Transverse colon (tissue), 3 donors: ENCODE data around the gene CHIC2.
"Not testable (repeated sequence)": the region's sequence is repeated elsewhere in the genome, so short reads cannot be mapped to it uniquely, and the experiment has no call there.

Experiments used
- CTCF ChIP-seq, 5 experiments: fragments of 200-600 bp in 3 of 5; fragments of 450-650 bp in 2 of 5; sonication (generic) in 3 of 5; IDR thresholded peaks; 1 replicate in 2 of 5; 2 replicates in 3 of 5; pipeline ENCODE4 v1.5.1; 2016 to 2017; ENCODE audit warnings: antibody characterized with exemption in 5 of 5, inconsistent platforms in 3 of 5, mild to moderate bottlenecking in 2 of 5, moderate library complexity in 1 of 5
- EP300 ChIP-seq: sonication (generic); formaldehyde crosslinking; IDR thresholded peaks from one replicate; pipeline ENCODE4 v1.6.1; 2017; ENCODE audit warnings: antibody characterized with exemption, low read depth
- POLR2A ChIP-seq: fragments of 450-650 bp; IDR thresholded peaks from one replicate; pipeline ENCODE4 v1.6.1; 2016; ENCODE audit warnings: antibody characterized with exemption, mild to moderate bottlenecking, moderate library complexity

- not testable (repeated sequence) for TF ChIP-seq CTCF (IDR thresholded peaks at IDR 0.05); POLR2A; EP300
Observed at GRCh38 chr4:54043630-54044029, 20.8 kb downstream of the CHIC2 start.
